IgD-negative memory B cell (primary cell): ENCODE data around the gene CAPN14. TPM values are rescaled to one million over a fixed set of nuclear protein-coding genes. Genes with fewer than 3 reads are reported as not detected.
"Not testable (repeated sequence)": the region's sequence is repeated elsewhere in the genome, so short reads cannot be mapped to it uniquely, and the experiment has no call there.

Experiments used
- H3K27ac Mint-ChIP-seq, 3 donors: one replicate each; pipeline ENCODE4 v1.8.0; 2020 to 2022; ENCODE audit warnings: mild to moderate bottlenecking in 3 of 3, mixed read lengths in 3 of 3, moderate library complexity in 1 of 3
- H3K27me3 Mint-ChIP-seq: one replicate; pipeline ENCODE4 v1.8.0; 2021; ENCODE audit warnings: mixed read lengths
- H3K36me3 Mint-ChIP-seq: one replicate; pipeline ENCODE4 v1.8.0; 2020; ENCODE audit warnings: mild to moderate bottlenecking, mixed read lengths
- H3K4me1 Mint-ChIP-seq, 3 donors: one replicate each; pipeline ENCODE4 v1.8.0; 2020 to 2022; ENCODE audit warnings: mixed read lengths in 3 of 3, mild to moderate bottlenecking in 1 of 3
- H3K4me3 Mint-ChIP-seq, 4 donors: one replicate each; pipeline ENCODE4 v1.8.0; 2020 to 2022; ENCODE audit warnings: mild to moderate bottlenecking in 4 of 4, mixed read lengths in 4 of 4, moderate library complexity in 3 of 4
- H3K9me3 Mint-ChIP-seq, 3 donors: one replicate each; pipeline ENCODE4 v1.8.0; 2020 to 2021; ENCODE audit warnings: mixed read lengths in 3 of 3, mild to moderate bottlenecking in 1 of 3
- polyA plus RNA-seq: library from polyadenylated mRNA; unstranded; fragments of 300-500 nt; fragmentation: Illumina TruSeq; gene quantifications from one replicate; pipeline ENCODE4 v1.2.3, GENCODE V29; 2021

CAPN14 gene
- polyA plus RNA-seq, 1 donor from 2014 or later = 2.9 TPM

GRCh38 chr2:31183973-31184372 lies 33.3 kb downstream of the CAPN14 start:
- H3K27ac Mint-ChIP-seq, H3K27me3 Mint-ChIP-seq, H3K4me1 Mint-ChIP-seq, H3K4me3 Mint-ChIP-seq, H3K9me3 Mint-ChIP-seq: not testable (repeated sequence)
- peaks cover 14% of the 10 kb centered on the region for H3K36me3 Mint-ChIP-seq

GRCh38 chr2:31176742-31177141 lies 40.6 kb downstream of the CAPN14 start:
- peaks cover 3% of the 10 kb centered on the region for H3K36me3 Mint-ChIP-seq
- no peak overlapping the region for H3K4me3 Mint-ChIP-seq
- peaks cover 4 to 5% (median 4%) of the 10 kb centered on the region in 3 donors for H3K4me1 Mint-ChIP-seq
- H3K9me3 Mint-ChIP-seq = no peaks in the 10 kb centered on the region
- H3K27me3 Mint-ChIP-seq = peaks cover 1% of the 10 kb centered on the region
- no peak overlapping the region for H3K27ac Mint-ChIP-seq

- H3K4me3 Mint-ChIP-seq = peak overlapping the region in 2 of 4 donors; percentile 67 to 75
- peaks cover 3% of the 10 kb centered on the region for H3K36me3 Mint-ChIP-seq
- no peak overlapping the region for H3K27ac Mint-ChIP-seq
- peaks cover 11 to 15% (median 14%) of the 10 kb centered on the region in 3 donors for H3K4me1 Mint-ChIP-seq
- no peaks in the 10 kb centered on the region for H3K9me3 Mint-ChIP-seq
- peaks cover 1% of the 10 kb centered on the region for H3K27me3 Mint-ChIP-seq
These were observed 46.2 kb downstream of the CAPN14 start for GRCh38 chr2:31171142-31171541.

DNA sequence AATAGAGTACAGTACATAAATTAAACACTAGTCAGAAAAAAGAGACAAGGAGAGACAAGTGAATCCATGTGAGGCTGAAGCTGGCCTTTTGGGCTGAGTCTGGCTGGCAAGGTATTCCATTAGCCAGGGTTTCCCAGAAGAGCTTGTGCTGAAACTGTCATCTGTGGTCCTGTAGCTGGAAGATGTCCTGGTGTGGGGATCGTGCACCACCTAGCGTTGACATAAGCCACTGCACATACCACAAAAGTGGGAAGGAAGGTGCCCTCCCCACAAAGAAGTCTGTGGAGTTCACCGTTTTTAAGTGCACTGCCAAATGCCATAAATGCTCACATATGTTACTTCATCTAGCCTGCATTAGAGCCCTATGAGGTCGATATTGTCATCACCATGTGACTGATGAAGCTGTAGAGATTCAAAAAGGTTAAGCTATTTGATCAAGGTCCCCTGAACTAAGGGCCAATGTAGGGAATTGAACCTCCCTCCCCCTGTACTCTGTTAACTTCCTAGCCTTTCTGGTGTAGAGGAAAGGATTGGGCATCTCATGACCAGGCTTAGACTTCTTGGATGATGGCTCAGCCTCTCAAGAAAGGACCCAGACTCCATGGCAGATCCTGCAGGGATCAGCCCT lies 47.1 kb downstream of the CAPN14 start:
- peaks cover 0 to 2% (median 0%) of the 10 kb centered on the region in 3 donors for H3K9me3 Mint-ChIP-seq
- peaks cover 2% of the 10 kb centered on the region for H3K36me3 Mint-ChIP-seq
- peak overlapping the region in 2 of 4 donors; percentile 70 to 76 for H3K4me3 Mint-ChIP-seq
- peaks cover 6% of the 10 kb centered on the region for H3K27me3 Mint-ChIP-seq
- H3K27ac Mint-ChIP-seq = no peak overlapping the region
- peaks cover 12 to 15% (median 14%) of the 10 kb centered on the region in 3 donors for H3K4me1 Mint-ChIP-seq

DNA sequence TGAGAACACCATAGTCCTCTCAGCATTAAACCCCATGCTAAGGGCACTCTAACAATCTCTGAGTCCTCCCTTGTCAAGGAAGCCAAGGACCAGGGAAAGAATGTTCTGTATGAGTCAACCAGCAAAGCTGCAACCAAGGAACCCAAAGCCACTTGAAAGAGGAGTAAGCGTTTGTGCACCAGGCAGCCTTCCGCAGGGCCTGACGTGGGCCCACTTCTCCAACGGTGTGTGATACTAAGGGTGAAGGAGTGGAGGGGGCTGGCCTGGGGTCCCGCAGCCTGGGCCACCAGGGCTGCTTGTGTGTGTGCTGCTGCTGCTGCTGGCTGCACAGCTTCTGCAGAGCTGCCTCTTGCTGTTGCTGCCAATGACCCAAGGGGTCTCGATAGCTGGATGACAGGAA lies 49.0 kb downstream of the CAPN14 start:
- peaks cover 14 to 20% (median 16%) of the 10 kb centered on the region in 3 donors for H3K4me1 Mint-ChIP-seq
- no peak overlapping the region for H3K4me3 Mint-ChIP-seq
- H3K27me3 Mint-ChIP-seq = peaks cover 7% of the 10 kb centered on the region
- H3K36me3 Mint-ChIP-seq = peaks cover 2% of the 10 kb centered on the region
- peaks cover 0 to 2% (median 0%) of the 10 kb centered on the region in 3 donors for H3K9me3 Mint-ChIP-seq
- H3K27ac Mint-ChIP-seq = no peak overlapping the region

DNA sequence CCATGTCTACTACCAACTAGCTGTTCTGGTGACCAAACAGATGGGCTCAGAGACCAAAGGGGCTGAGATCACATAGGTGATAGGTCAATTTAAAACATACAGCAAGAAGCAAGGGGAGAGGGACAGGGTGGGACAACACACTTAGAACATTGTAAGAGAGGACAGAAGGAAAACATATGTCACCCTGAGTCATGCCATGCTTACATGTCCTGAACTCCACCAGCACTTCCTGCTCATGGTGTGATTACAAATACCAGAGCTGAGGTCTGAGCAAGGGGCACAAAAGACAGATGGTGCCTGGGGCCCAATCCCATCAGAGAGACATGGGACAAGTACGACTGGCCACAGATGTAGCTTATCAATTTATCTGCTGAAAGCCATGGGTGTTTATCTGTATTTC lies 50.4 kb downstream of the CAPN14 start:
- no peak overlapping the region for H3K4me3 Mint-ChIP-seq
- H3K9me3 Mint-ChIP-seq = peaks cover 0 to 2% (median 0%) of the 10 kb centered on the region in 3 donors
- peaks cover 12 to 17% (median 15%) of the 10 kb centered on the region in 3 donors for H3K4me1 Mint-ChIP-seq
- H3K36me3 Mint-ChIP-seq = no peaks in the 10 kb centered on the region
- H3K27me3 Mint-ChIP-seq = peaks cover 9% of the 10 kb centered on the region
- no peak overlapping the region for H3K27ac Mint-ChIP-seq

- Mint-ChIP-seq H3K4me1 (peaks cover 0 to 8% (median 7%) of the 10 kb centered on the region in 3 donors), H3K9me3 (peaks cover 0 to 2% (median 0%) of the 10 kb centered on the region in 3 donors), H3K4me3 (no peak overlapping the region), H3K27ac (no peak overlapping the region), H3K27me3 (peaks cover 8% of the 10 kb centered on the region), H3K36me3 (no peaks in the 10 kb centered on the region)
These were observed 54.2 kb downstream of the CAPN14 start for GRCh38 chr2:31163011-31163539.

- H3K27me3 Mint-ChIP-seq = peaks cover 8% of the 10 kb centered on the region
- H3K4me3 Mint-ChIP-seq = no peak overlapping the region
- peaks cover 0 to 2% (median 0%) of the 10 kb centered on the region in 3 donors for H3K9me3 Mint-ChIP-seq
- no peak overlapping the region for H3K27ac Mint-ChIP-seq
- no peaks in the 10 kb centered on the region for H3K36me3 Mint-ChIP-seq
- peaks cover 0 to 12% (median 11%) of the 10 kb centered on the region in 3 donors for H3K4me1 Mint-ChIP-seq
These were observed 55.7 kb downstream of the CAPN14 start for GRCh38 chr2:31161637-31162036.

DNA sequence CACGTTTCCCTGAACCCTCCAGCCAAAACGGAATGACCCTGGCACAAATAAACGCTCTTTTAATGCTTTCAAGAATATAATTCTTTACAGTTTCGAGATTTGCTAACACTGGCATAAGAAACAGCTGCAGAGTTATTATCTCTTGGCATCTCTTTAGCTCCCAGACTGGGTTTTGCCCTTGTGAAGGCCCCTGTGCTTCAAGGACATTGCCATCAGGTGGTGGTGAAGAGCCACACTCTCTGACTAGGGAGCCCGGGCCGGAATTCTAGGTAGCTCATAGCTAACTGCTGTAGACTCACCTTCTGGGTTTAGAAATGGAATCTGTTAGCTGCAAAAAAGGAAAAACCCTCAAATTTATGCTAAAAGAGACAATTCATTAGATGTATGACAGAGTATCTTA lies 65.8 kb downstream of the CAPN14 start:
- H3K27ac Mint-ChIP-seq = no peak overlapping the region
- H3K4me1 Mint-ChIP-seq = peaks cover 4 to 12% (median 8%) of the 10 kb centered on the region in 3 donors
- H3K36me3 Mint-ChIP-seq = peaks cover 3% of the 10 kb centered on the region
- H3K9me3 Mint-ChIP-seq = peaks cover 0 to 7% (median 5%) of the 10 kb centered on the region in 3 donors
- H3K27me3 Mint-ChIP-seq = no peaks in the 10 kb centered on the region
- no peak overlapping the region for H3K4me3 Mint-ChIP-seq

GRCh38 chr2:31150120-31150670 lies 67.1 kb downstream of the CAPN14 start:
- Mint-ChIP-seq H3K4me1 (peaks cover 4 to 12% (median 8%) of the 10 kb centered on the region in 3 donors), H3K27me3 (no peaks in the 10 kb centered on the region), H3K27ac (peak overlapping the region in 1 of 3 donors; percentile 80), H3K4me3 (no peak overlapping the region), H3K36me3 (peaks cover 2% of the 10 kb centered on the region), H3K9me3 (peaks cover 0 to 7% (median 5%) of the 10 kb centered on the region in 3 donors)

DNA sequence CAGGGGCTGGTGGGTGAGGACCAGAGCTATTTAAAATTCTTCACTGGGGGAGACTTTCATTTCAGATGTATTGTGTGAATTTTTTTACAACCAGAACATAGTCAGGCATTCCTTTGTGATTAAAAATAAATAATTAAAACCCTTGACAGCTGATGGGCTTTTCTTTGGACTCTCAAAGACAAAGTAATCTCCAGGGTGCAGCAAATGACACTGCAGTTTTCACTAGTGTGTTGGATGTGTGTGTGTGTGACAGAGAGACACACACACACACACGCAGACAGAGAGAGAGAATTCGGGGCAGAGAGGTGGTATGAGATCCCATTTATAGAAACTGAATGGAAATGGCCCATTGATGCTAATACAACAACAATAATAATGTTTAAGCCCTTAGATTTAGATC lies 68.8 kb downstream of the CAPN14 start:
- H3K4me3 Mint-ChIP-seq = no peak overlapping the region

DNA sequence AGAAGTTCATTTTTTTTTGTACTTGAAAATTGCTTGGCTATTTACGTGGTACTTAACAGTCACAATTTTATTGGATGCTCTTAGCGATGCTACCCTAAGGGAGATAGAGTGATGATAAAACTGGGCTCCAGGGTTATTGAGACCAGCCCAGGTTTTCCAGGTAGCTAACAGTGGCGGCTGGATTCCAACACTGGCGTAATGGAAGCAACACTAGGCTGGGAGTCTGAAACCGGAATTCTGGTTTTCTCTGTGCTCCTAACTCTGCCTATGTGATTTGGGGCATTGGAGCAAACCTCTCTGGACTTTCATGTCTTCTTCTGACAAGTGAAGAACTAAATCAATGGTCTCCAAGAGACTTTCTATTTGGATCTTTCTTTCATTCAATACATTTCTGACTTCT lies 69.7 kb downstream of the CAPN14 start:
- Mint-ChIP-seq H3K27me3 (no peaks in the 10 kb centered on the region), H3K27ac (no peak overlapping the region), H3K36me3 (no peaks in the 10 kb centered on the region), H3K4me1 (peaks cover 0 to 4% (median 2%) of the 10 kb centered on the region in 3 donors), H3K4me3 (no peak overlapping the region), H3K9me3 (peaks cover 0 to 7% (median 5%) of the 10 kb centered on the region in 3 donors)

More for the DNA sequence above, 68.8 kb downstream of the CAPN14 start:
- Mint-ChIP-seq H3K9me3 (peaks cover 0 to 7% (median 5%) of the 10 kb centered on the region in 3 donors), H3K27me3 (no peaks in the 10 kb centered on the region), H3K36me3 (no peaks in the 10 kb centered on the region), H3K27ac (no peak overlapping the region), H3K4me1 (peaks cover 4 to 9% (median 8%) of the 10 kb centered on the region in 3 donors)

- Mint-ChIP-seq H3K27ac (no peak overlapping the region), H3K36me3 (peaks cover 2% of the 10 kb centered on the region), H3K4me3 (peak overlapping the region in 1 of 4 donors; percentile 65), H3K27me3 (no peaks in the 10 kb centered on the region), H3K9me3 (no peaks in the 10 kb centered on the region), H3K4me1 (peaks cover under 1 to 1% (median 1%) of the 10 kb centered on the region in 3 donors)
These were observed 75.2 kb downstream of the CAPN14 start for GRCh38 chr2:31142110-31142509.

- peaks cover 2% of the 10 kb centered on the region for H3K36me3 Mint-ChIP-seq
- H3K9me3 Mint-ChIP-seq = no peaks in the 10 kb centered on the region
- H3K4me1 Mint-ChIP-seq = peaks cover 6 to 7% (median 7%) of the 10 kb centered on the region in 3 donors
- H3K27ac Mint-ChIP-seq = no peak overlapping the region
- peaks cover 3% of the 10 kb centered on the region for H3K27me3 Mint-ChIP-seq
- peak overlapping the region in 3 of 4 donors; percentile 7 to 65 (median 44) for H3K4me3 Mint-ChIP-seq
These were observed 75.8 kb downstream of the CAPN14 start for GRCh38 chr2:31141443-31142085.

- Mint-ChIP-seq H3K4me3 (peak overlapping the region in 2 of 4 donors; percentile 59 to 72), H3K36me3 (peaks cover 2% of the 10 kb centered on the region), H3K27me3 (peaks cover 3% of the 10 kb centered on the region), H3K9me3 (no peaks in the 10 kb centered on the region), H3K27ac (no peak overlapping the region), H3K4me1 (peaks cover 7 to 9% (median 7%) of the 10 kb centered on the region in 3 donors)
These were observed 77.2 kb downstream of the CAPN14 start for GRCh38 chr2:31140151-31140550.
